Activated CD8-positive, alpha-beta T cell treated with anti-CD3 and anti-CD28 coated beads for 36 hours (primary cell): ENCODE measurements around the gene TAPBPL. TPM values are rescaled to one million over a fixed set of nuclear protein-coding genes. Genes with fewer than 3 reads are reported as not detected.

Experiments
- ATAC-seq: fragments of 200-7000 bp; cut with Tn5 transposase; one replicate; pipeline ENCODE4 v1.10.0; 2021; ENCODE audit warnings: mild to moderate bottlenecking, moderate library complexity
- CTCF ChIA-PET: fragments of 350-600 bp; sonication (Branson Sonifier 250); formaldehyde crosslinking; loops from one replicate; lab custom pipeline; 2021; ENCODE audit warnings: antibody characterized with exemption; lab: Charles Lee
- POLR2A ChIA-PET: fragments of 350-600 bp; sonication (Branson Sonifier 250); formaldehyde crosslinking; loops from one replicate; lab custom pipeline; 2021; ENCODE audit warnings: antibody characterized with exemption; lab: Charles Lee
- DNase-seq: peaks from one replicate; pipeline ENCODE4 v3.0.0-alpha.2; 2020
- H3K27ac Mint-ChIP-seq: one replicate; pipeline ENCODE4 v1.8.0; 2021; ENCODE audit warnings: mild to moderate bottlenecking, mixed read lengths
- H3K27me3 Mint-ChIP-seq: one replicate; pipeline ENCODE4 v1.8.0; 2021; ENCODE audit warnings: mixed read lengths
- H3K36me3 Mint-ChIP-seq: one replicate; pipeline ENCODE4 v1.8.0; 2021; ENCODE audit warnings: low read depth, mixed read lengths
- H3K4me1 Mint-ChIP-seq: one replicate; pipeline ENCODE4 v1.8.0; 2021; ENCODE audit warnings: low read depth, mixed read lengths
- H3K4me3 Mint-ChIP-seq: one replicate; pipeline ENCODE4 v1.8.0; 2021; ENCODE audit warnings: mild to moderate bottlenecking, moderate library complexity, mixed read lengths
- H3K9me3 Mint-ChIP-seq: one replicate; pipeline ENCODE4 v1.8.0; 2021; ENCODE audit warnings: mixed read lengths
- CTCF ChIP-seq: fragments of 200-600 bp; IDR thresholded peaks from one replicate; pipeline ENCODE4 v1.8.0; 2022; ENCODE audit warnings: antibody characterized with exemption, mild to moderate bottlenecking
- intact Hi-C: fragments of 100-400 bp; cut with micrococcal nuclease; formaldehyde crosslinking; loops from one replicate; pipeline ENCODE4 v1.10.0; 2022
- total RNA-seq, 2 experiments: library from RNA; stranded (reverse); gene quantifications; one replicate each; pipeline ENCODE4 v1.2.3, GENCODE V29; 2021

The TAPBPL gene
- total RNA-seq, 2 experiments from 2014 or later: 23.3 to 28.0 TPM

GRCh38 chr12:6428326-6428725 is 23.5 kb upstream of the TAPBPL start:
- DNase-seq (no peak), ATAC-seq (no peak)
- Mint-ChIP-seq H3K9me3 (no peaks in the 10 kb centered on the region), H3K4me1 (peaks cover 73% of the 10 kb centered on the region), H3K27ac (peak overlapping the region; percentile 92), H3K36me3 (no peaks in the 10 kb centered on the region), H3K4me3 (peak overlapping the region; percentile 21), H3K27me3 (no peaks in the 10 kb centered on the region)
- intact Hi-C loops: loop anchor here (5.0 to 10.0 kb wide), 2 partner anchors 94 to 109 kb away; no protein-coding TSS in a partner anchor
- no peak for TF ChIP-seq CTCF
- POLR2A ChIA-PET: interaction anchor here (0.6 to 8.0 kb wide), 7 partner anchors 16 to 109 kb away, joined by 3 to 104 read pairs (median 8); partner anchors contain the start of genes CD27, GAPDH, TAPBPL and VAMP1
- CTCF ChIA-PET: interaction anchor here (0.8 to 8.2 kb wide), 6 partner anchors 15 to 109 kb away, joined by 3 to 145 read pairs (median 46); partner anchors contain the start of genes CD27 and VAMP1

GRCh38 chr12:6430124-6430989 is 21.5 kb upstream of the TAPBPL start:
- peak; percentile 6 for ATAC-seq
- Mint-ChIP-seq H3K4me3 (peak overlapping the region; percentile 4), H3K9me3 (no peaks in the 10 kb centered on the region), H3K27me3 (no peaks in the 10 kb centered on the region), H3K36me3 (peaks cover 2% of the 10 kb centered on the region), H3K27ac (peak overlapping the region; percentile 90), H3K4me1 (peaks cover 72% of the 10 kb centered on the region)
- ChIA-PET POLR2A (interaction anchor here (0.6 kb wide), 1 partner anchor 184 kb away, joined by 3 read pairs; no protein-coding TSS in a partner anchor), CTCF (no interaction called here)
- intact Hi-C loops: no loop called here
- peak; percentile 90 for DNase-seq
- TF ChIP-seq CTCF: no peak

GRCh38 chr12:6432991-6433390 is 18.9 kb upstream of the TAPBPL start:
- peak overlapping the region; percentile 44 for H3K4me3 Mint-ChIP-seq
- CTCF ChIA-PET: interaction anchor here (0.8 to 3.1 kb wide), 6 partner anchors 11 to 105 kb away, joined by 3 to 19 read pairs (median 6); partner anchors contain the start of gene CD27
- peaks cover 64% of the 10 kb centered on the region for H3K4me1 Mint-ChIP-seq

GRCh38 chr12:6434205-6435140 is 17.4 kb upstream of the TAPBPL start:
- Mint-ChIP-seq H3K4me3 (peak overlapping the region; percentile 63), H3K4me1 (peaks cover 71% of the 10 kb centered on the region), H3K9me3 (no peaks in the 10 kb centered on the region), H3K27ac (peak overlapping the region; percentile 90), H3K36me3 (peaks cover 2% of the 10 kb centered on the region), H3K27me3 (no peaks in the 10 kb centered on the region)
- TF ChIP-seq CTCF: no peak
- ATAC-seq (peak; percentile 84), DNase-seq (peak; percentile 72)
- ChIA-PET POLR2A (interaction anchor here (0.7 to 5.8 kb wide), 13 partner anchors 8 to 401 kb away, joined by 3 to 78 read pairs (median 4); partner anchors contain the start of genes CD27, TAPBPL and VAMP1), CTCF (interaction anchor here (0.6 to 3.1 kb wide), 9 partner anchors 9 to 111 kb away, joined by 3 to 19 read pairs (median 7); partner anchors contain the start of genes CD27, TAPBPL and VAMP1)
- intact Hi-C loops: no loop called here

More at GRCh38 chr12:6432991-6433390, 18.9 kb upstream of the TAPBPL start:
- DNase-seq (no peak), ATAC-seq (no peak)
- peak overlapping the region; percentile 94 for H3K27ac Mint-ChIP-seq
- H3K27me3 Mint-ChIP-seq: no peaks in the 10 kb centered on the region
- TF ChIP-seq CTCF: no peak
- peaks cover 2% of the 10 kb centered on the region for H3K36me3 Mint-ChIP-seq
- POLR2A ChIA-PET: interaction anchor here (1.0 to 5.8 kb wide), 4 partner anchors 11 to 37 kb away, joined by 3 to 78 read pairs (median 20); partner anchors contain the start of genes CD27, TAPBPL and VAMP1
- no peaks in the 10 kb centered on the region for H3K9me3 Mint-ChIP-seq
- intact Hi-C loops: no loop called here
